ENCODE data around the gene POC1B.
A peak's percentile ranks its signal among the peaks of the same experiment; 100 is the strongest.

Gene POC1B

GRCh38 chr12:89414851-89415250 lies 111.0 kb downstream of the POC1B start:
- DNase-seq: no peak

GRCh38 chr12:89414322-89414721 lies 111.5 kb downstream of the POC1B start:
- no peak for DNase-seq

DNA sequence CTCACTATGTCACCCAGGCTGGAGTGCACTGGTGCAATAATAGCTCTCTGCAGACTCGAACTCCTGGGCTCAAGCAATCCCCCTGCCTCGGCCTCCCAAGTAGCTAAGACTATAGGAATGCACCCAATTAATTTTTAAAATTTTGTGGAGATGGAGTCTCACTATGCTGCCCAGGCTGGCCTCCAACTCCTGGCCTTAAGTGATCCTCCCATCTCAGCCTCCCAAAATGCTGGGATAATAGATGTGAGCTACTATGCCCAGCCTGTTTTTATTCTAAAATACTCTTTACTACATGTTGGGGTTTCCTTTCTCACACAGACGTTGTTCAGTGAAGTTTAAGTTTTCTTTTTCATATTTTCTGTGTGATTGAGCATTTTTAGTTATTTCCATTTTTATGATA lies 112.6 kb downstream of the POC1B start:
- DNase-seq: no peak

DNA sequence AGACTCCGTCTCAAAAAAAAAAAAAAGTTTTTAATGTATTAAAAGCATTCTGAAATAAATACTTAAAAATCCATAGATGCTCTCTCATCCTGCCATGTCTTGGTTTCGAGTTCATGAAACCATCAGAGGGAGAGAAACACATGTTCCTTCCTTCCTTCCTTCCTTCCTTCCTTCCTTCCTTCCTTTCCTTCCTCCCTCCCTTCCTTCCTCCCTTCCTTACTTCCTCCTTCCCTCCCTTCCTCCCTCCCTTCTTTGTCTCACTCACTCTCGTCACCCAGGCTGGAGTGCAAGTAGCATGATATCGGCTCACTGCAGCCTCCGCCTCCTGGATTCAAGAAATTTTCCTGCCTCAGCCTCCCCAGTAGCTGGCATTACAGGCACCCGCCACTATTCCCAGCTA lies 113.2 kb downstream of the POC1B start:
- no peak for DNase-seq

GRCh38 chr12:89411846-89412245 lies 114.0 kb downstream of the POC1B start:
- no peak for DNase-seq

- no peak for DNase-seq
These were observed 114.6 kb downstream of the POC1B start for GRCh38 chr12:89411234-89411633.

DNA sequence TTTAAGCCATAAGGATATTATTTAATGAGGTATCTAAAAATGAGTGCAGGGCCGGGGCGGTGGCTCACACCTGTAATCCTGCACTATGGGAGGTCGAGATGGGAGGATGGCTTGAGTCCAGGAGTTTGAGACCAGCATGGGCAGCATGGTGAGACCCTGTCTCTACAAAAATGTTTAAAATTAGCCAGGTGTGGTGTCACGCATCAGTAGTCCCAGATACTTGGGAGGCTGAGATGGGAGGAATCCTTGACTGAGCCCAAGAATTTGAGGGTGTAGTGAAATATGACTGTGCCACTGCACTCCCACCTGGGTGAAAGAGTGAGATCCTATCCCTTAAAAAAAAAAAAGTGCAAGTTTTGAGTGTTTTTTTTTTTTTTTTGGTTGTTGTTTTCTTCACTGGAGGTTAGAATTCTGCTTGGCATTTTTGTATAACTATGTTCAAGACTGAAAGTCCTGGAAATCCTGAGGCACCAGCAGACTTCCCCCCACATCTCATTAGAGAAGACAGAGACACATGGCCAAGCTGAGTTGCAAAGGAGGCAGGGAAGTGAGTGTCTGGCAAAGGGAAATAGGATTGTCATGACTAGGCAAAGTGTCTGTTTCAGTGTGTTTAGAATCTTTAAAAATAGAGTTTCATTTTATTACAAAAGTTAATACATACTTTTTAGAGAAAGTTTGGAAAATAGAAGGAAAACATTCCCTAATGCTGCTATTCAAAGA lies 120.1 kb downstream of the POC1B start:
- no peak for DNase-seq

- no peak for DNase-seq
These were observed 124.3 kb downstream of the POC1B start for GRCh38 chr12:89401433-89402058.

- DNase-seq: no peak
These were observed 125.4 kb downstream of the POC1B start for GRCh38 chr12:89400415-89400814.

- DNase-seq: no peak
These were observed 130.1 kb downstream of the POC1B start for GRCh38 chr12:89395712-89396111.

GRCh38 chr12:89393551-89394121 lies 132.2 kb downstream of the POC1B start:
- DNase-seq: no peak

DNA sequence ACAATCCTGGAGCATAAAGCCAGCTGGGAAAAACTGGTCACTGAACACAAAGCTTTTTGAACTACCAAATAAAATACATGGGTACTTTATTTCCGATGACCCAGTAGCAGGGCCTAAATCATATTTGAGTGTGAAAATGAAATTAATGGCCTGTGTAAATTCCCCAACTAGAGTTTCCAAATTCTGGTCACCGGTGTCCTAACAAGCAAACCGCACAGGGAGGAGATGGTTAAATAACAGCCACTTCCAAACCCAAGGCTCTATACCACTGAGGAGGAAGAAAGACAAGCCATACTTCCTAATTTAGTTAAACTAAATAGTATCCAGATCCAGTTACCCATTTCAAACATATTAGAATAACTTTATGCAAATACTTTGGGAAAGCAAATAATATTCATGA lies 133.5 kb downstream of the POC1B start:
- DNase-seq: no peak

DNA sequence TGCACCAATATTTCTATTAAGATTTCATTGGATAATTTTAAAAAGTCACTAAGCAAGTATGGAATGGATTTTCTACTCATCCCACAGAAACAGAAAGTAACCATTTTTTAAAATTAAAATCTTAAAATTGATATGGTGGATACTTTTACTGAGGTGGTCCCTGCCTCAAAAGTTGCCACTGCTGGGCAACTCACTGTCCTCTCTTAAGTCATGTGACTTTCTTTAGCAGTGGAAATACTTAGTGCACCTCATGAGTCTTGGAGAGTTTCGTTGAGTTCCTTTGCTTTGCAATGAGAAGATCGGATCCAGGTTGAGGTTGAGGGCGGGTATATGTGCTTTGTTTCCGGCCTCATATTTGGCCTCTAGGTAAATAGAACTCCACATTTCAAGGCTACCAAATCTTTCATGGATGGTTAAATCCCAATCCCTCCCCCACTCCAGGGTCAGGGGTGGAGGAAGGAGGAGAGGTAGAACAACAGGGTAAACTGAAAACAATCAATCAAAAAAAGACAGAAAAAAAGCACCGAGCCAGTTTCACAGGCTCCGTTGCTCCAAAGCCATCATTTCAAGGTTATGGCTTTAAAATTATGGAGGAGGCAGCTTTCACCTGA lies 134.0 kb downstream of the POC1B start:
- DNase-seq: no peak

DNA sequence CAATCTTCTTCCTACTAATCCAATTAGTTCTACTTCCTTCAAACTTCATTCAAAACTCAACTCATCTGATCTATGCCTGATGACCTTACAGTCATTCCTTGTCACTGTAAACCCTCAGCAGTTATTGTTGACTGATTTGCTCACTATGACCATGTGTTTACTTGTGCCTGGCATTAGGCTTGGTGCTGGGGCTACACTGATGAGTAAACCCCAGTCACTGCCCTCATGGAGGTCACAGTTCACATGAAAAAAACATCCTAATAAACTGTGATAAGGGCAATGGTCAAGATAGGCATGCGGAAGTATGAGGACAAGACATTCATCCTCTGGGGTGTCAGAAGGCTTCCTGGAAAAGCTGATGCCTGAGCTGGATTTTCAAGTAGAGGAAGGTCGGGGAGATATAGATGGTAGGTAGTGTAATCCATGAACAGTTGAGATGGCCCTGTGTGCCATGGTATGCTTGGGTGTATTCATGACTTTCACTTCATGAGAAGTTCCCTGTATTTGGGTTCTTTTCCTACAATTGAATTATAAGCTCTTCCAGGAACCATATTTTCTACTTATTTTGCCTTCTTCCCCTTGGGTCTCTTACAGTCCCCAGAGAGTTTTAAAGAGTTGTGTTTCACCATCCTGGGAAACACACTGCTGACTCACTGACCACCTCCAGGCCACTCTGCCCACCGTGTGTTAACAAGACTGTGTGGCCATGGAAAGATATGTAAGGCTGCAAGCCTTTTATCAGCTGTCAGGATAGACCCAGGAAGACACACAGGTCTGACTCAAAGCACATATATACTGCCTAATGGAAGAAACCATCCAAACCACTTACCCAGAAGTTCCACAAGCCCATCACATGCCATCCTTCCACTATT lies 134.8 kb downstream of the POC1B start:
- no peak for DNase-seq

DNA sequence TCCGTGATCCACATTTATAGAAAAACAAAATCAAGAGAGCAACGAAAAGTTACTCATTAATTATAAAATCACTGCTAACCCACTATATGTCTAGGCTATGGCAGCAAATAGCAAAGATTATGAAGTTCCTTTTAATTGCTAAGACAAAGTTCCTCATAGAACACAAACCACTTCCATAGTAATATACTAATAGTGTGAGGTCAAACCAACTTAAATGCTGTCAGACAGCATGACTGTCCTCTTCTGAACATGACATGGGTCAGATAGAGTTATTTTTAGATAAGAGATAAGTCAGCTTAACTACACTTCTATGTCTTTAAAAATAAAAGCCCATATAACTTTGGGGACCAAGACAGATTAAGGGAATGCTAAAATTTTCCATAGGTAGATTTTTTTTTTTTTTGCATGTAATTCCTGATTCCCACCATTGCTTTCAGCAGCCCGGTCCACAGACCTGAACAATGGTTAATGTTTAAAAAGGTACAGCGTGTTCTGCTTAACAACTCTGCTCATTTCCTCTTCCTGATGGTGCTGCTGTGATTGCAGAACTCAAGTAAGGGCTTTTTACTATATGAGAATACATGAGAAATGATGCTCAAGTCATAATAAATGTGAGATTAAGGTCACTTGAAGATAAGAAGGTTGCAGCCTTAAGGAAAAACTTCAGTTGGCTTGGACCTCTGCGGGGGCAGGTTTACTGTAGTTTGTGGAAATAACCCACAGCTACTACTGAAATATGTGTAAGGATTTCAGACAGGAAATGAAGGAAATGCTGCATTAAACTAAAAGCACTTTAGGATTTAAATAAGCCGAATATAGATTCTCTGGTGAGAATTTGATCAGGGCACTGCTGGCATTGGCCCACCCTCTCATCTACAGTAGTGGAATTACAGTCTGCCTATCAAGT lies 135.8 kb downstream of the POC1B start:
- no peak for DNase-seq

GRCh38 chr12:89386138-89386537 lies 139.7 kb downstream of the POC1B start:
- no peak for DNase-seq

DNA sequence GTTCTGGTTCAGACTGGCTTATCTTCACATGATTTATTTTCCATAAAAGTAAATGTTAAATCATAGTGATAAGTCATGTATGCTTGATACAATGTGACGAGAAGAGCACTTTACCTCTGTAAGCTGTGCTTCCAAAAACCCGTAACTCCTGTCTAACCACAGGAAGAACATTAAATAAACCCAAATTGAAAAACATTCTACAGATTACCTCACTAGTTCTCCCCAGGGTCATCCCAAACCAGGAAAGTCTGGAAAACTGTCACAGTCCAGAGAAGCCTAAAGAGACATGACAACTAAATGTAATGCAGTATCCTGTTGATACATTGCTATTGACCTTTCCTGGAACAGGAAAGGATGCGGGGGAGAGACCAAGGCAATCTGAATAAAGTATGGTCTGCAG lies 141.0 kb downstream of the POC1B start:
- no peak for DNase-seq

DNA sequence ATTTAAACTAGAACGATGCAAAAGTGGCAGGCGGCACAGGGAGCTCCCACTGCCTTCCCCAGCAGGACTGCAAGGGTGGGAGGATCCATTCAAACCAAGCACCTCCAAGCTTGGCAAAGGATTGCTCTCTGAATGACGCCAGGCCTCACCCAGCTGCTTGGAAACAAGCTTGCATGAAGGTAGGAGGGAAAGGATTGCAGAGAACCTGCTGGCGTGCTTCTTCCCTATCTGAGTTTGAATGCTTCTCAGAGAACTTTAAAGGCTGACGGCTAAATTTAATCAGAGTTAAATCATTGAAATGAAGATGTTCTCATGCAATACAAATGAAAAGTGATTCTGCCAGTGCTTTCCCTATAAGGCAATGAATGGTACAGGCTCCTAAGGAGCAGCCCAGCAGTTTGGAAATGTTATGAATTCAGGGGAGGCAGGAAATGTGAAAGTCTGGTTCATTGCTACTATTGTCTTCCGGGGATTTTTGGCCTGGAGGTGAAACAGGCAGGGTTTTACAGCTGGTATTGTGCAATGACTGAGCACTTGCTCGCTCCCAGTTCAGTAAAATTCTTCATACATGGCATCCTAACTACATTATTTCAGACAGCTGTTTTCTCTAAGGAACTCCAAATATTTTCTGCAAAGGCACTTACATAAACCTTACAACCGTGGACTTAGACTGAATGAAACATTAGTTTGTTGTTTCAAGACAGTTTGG lies 141.6 kb downstream of the POC1B start:
- DNase-seq: peak; percentile 21

GRCh38 chr12:89383235-89384049 lies 142.4 kb downstream of the POC1B start:
- DNase-seq: peak; percentile 28

DNA sequence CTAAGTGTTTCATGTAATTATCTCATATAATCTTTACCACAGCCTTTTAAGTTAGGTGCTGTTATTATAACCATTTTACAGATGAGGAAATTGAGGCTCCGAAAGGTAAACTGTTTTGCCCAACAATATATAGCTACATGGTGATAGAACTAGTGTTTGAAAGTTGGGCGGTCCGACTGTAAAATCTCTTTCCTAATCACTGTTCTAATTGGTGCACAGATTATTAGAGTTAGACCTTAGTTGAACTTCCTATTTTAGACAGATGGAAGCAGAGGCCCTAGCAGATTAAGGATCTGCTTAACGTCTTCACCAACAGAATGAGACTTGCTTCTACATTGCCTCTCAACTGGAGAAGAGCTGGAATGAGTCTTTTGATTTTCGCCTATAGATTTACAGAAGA lies 143.5 kb downstream of the POC1B start:
- DNase-seq: peak; percentile 80
